Vagina (tissue), 2 donors: ENCODE measurements around the gene ADAMTS2. TPM values are rescaled to one million over a fixed set of nuclear protein-coding genes. Genes with fewer than 3 reads are reported as not detected.

Experiments used
- DNase-seq, 2 donors: peaks; one replicate each; pipeline ENCODE4 v3.0.0-alpha.2; 2017; ENCODE audit errors: extremely low spot score in 2 of 2
- H3K27ac ChIP-seq: fragments of 200-600 bp; sonication (generic); one replicate; pipeline ENCODE4 v1.5.1; 2019
- H3K27me3 ChIP-seq: fragments of 200-600 bp; sonication (generic); one replicate; pipeline ENCODE4 v1.5.1; 2019
- H3K36me3 ChIP-seq, 2 donors: fragments of 200-600 bp; sonication (generic); one replicate each; pipeline ENCODE4 v1.5.1; 2017 to 2019
- H3K4me1 ChIP-seq: fragments of 200-600 bp; sonication (generic); one replicate; pipeline ENCODE4 v1.5.1; 2019
- H3K4me3 ChIP-seq, 2 donors: fragments of 200-600 bp; sonication (generic); 1 replicate in 1 of 2; 2 replicates in 1 of 2; pipeline ENCODE4 v1.5.1; 2016 to 2019
- H3K9me3 ChIP-seq: fragments of 200-600 bp; sonication (generic); one replicate; pipeline ENCODE4 v1.5.1; 2019
- CTCF ChIP-seq, 3 experiments: fragments of 450-650 bp in 2 of 3; fragments of 200-600 bp in 1 of 3; sonication (generic) in 1 of 3; IDR thresholded peaks; one replicate each; pipeline ENCODE4 v1.5.1; 2017 to 2019; ENCODE audit warnings: antibody characterized with exemption in 3 of 3, mild to moderate bottlenecking in 2 of 3, moderate library complexity in 2 of 3
- POLR2A ChIP-seq, 2 donors: fragments of 450-650 bp; IDR thresholded peaks; one replicate each; pipeline ENCODE4 v1.6.1; 2017; ENCODE audit warnings: antibody characterized with exemption in 2 of 2, mild to moderate bottlenecking in 2 of 2, moderate library complexity in 2 of 2
- POLR2AphosphoS5 ChIP-seq, 2 donors: sonication (generic); formaldehyde crosslinking; IDR thresholded peaks; one replicate each; pipeline ENCODE4 v1.9.0; 2017; ENCODE audit warnings: antibody characterized with exemption in 2 of 2, mild to moderate bottlenecking in 2 of 2, low read depth in 1 of 2; ENCODE audit not compliant: insufficient read depth in 1 of 2
- intact Hi-C: fragments of 100-400 bp; cut with DNase I; formaldehyde crosslinking; loops from one replicate; pipeline ENCODE4 v1.15.1; 2023
- total RNA-seq: library from RNA; depleted of rRNA; stranded (reverse); fragments of >200 nt; gene quantifications from one replicate; pipeline ENCODE4 v1.2.3, GENCODE V29; 2016

The ADAMTS2 gene
- total RNA-seq, 1 donor from 2014 or later: 17.4 TPM

- H3K4me3 ChIP-seq: no peak overlapping the region
- intact Hi-C loops: no loop called here
- H3K9me3 ChIP-seq: no peaks in the 10 kb centered on the region
- DNase-seq: no peak
- no peak for TF ChIP-seq CTCF (IDR thresholded peaks at IDR 0.05)
- H3K27me3 ChIP-seq: no peaks in the 10 kb centered on the region
- H3K36me3 ChIP-seq: no peaks in the 10 kb centered on the region
- H3K4me1 ChIP-seq: no peaks in the 10 kb centered on the region
- no peak overlapping the region for H3K27ac ChIP-seq
Measured at GRCh38 chr5:179150011-179150410, 195.2 kb downstream of the ADAMTS2 start.

GRCh38 chr5:179149278-179149677 lies 196.0 kb downstream of the ADAMTS2 start:
- H3K27me3 ChIP-seq: no peaks in the 10 kb centered on the region
- H3K4me1 ChIP-seq: no peaks in the 10 kb centered on the region
- H3K27ac ChIP-seq: no peak overlapping the region
- no peaks in the 10 kb centered on the region for H3K9me3 ChIP-seq
- no peak overlapping the region for H3K4me3 ChIP-seq
- no peak for TF ChIP-seq POLR2AphosphoS5 (IDR thresholded peaks at IDR 0.05; ENCODE audit: insufficient read depth in 1 of 2, low read depth in 1 of 2)
- no peak for TF ChIP-seq POLR2A (IDR thresholded peaks at IDR 0.05)
- TF ChIP-seq CTCF (IDR thresholded peaks at IDR 0.05): no peak
- no peaks in the 10 kb centered on the region for H3K36me3 ChIP-seq
- intact Hi-C loops: no loop called here
- no peak for DNase-seq

GRCh38 chr5:179148703-179149170 lies 196.5 kb downstream of the ADAMTS2 start:
- intact Hi-C loops: no loop called here
- TF ChIP-seq POLR2AphosphoS5 (IDR thresholded peaks at IDR 0.05; ENCODE audit: insufficient read depth in 1 of 2, low read depth in 1 of 2) (no peak), POLR2A (IDR thresholded peaks at IDR 0.05) (no peak), CTCF (IDR thresholded peaks at IDR 0.05) (no peak)
- DNase-seq: no peak

GRCh38 chr5:179147991-179148702 lies 197.1 kb downstream of the ADAMTS2 start:
- TF ChIP-seq POLR2A (IDR thresholded peaks at IDR 0.05) (no peak), CTCF (IDR thresholded peaks at IDR 0.05) (no peak), POLR2AphosphoS5 (IDR thresholded peaks at IDR 0.05; ENCODE audit: insufficient read depth in 1 of 2, low read depth in 1 of 2) (no peak)
- no peaks in the 10 kb centered on the region for H3K27me3 ChIP-seq
- H3K4me3 ChIP-seq: no peak overlapping the region
- no peak for DNase-seq
- H3K4me1 ChIP-seq: no peaks in the 10 kb centered on the region
- no peaks in the 10 kb centered on the region for H3K9me3 ChIP-seq
- intact Hi-C loops: no loop called here
- no peaks in the 10 kb centered on the region for H3K36me3 ChIP-seq
- H3K27ac ChIP-seq: no peak overlapping the region

More at GRCh38 chr5:179148703-179149170, 196.5 kb downstream of the ADAMTS2 start:
- Histone ChIP-seq H3K9me3 (no peaks in the 10 kb centered on the region), H3K36me3 (no peaks in the 10 kb centered on the region), H3K27me3 (no peaks in the 10 kb centered on the region), H3K4me1 (no peaks in the 10 kb centered on the region), H3K27ac (no peak overlapping the region), H3K4me3 (no peak overlapping the region)

- H3K9me3 ChIP-seq: no peaks in the 10 kb centered on the region
- no peak overlapping the region for H3K27ac ChIP-seq
- no peak for DNase-seq
- H3K27me3 ChIP-seq: no peaks in the 10 kb centered on the region
- intact Hi-C loops: no loop called here
- no peak overlapping the region for H3K4me3 ChIP-seq
- TF ChIP-seq CTCF (IDR thresholded peaks at IDR 0.05): no peak
- TF ChIP-seq POLR2AphosphoS5 (IDR thresholded peaks at IDR 0.05; ENCODE audit: insufficient read depth in 1 of 2, low read depth in 1 of 2): no peak
- no peak for TF ChIP-seq POLR2A (IDR thresholded peaks at IDR 0.05)
- no peaks in the 10 kb centered on the region for H3K4me1 ChIP-seq
- H3K36me3 ChIP-seq: no peaks in the 10 kb centered on the region
Measured at GRCh38 chr5:179146277-179146676, 199.0 kb downstream of the ADAMTS2 start.
